Astrocyte (in vitro differentiated cells and primary cell): ENCODE data around the gene MAGI1. TPM values are rescaled to one million over a fixed set of nuclear protein-coding genes. Genes with fewer than 3 reads are reported as not detected.

Source experiments
- DNase-seq: peaks from one replicate; pipeline ENCODE4 v3.0.0-alpha.2; 2010; ENCODE audit warnings: low read depth
- FAIRE-seq: peaks from 2 replicates; lab custom pipeline; 2011; peaks lifted over from hg19 to GRCh38; lab: Jason Lieb, UNC
- H2AFZ ChIP-seq: 2 replicates; pipeline ENCODE4 v1.6.0; 2012; ENCODE audit warnings: low read depth, low read length, inconsistent platforms
- H3K27ac ChIP-seq: 2 replicates; pipeline ENCODE4 v1.5.1; 2011; ENCODE audit warnings: low read depth, low read length, inconsistent platforms
- H3K27me3 ChIP-seq: 2 replicates; pipeline ENCODE4 v1.6.0; 2011; ENCODE audit warnings: low read length, inconsistent platforms; ENCODE audit not compliant: insufficient read depth
- H3K36me3 ChIP-seq: 2 replicates; pipeline ENCODE4 v1.5.1; 2011; ENCODE audit warnings: low read length, inconsistent platforms; ENCODE audit not compliant: insufficient read depth
- H3K4me1 ChIP-seq: 2 replicates; pipeline ENCODE4 v1.5.1; 2011; ENCODE audit warnings: low read length, inconsistent platforms; ENCODE audit not compliant: insufficient read depth
- H3K4me2 ChIP-seq: 2 replicates; pipeline ENCODE4 v1.6.0; 2012; ENCODE audit warnings: low read length, inconsistent platforms
- H3K4me3 ChIP-seq: 2 replicates; pipeline ENCODE4 v1.5.1; 2011; ENCODE audit warnings: low read depth, mild to moderate bottlenecking, low read length, inconsistent platforms; ENCODE audit not compliant: insufficient read depth
- H3K79me2 ChIP-seq: 2 replicates; pipeline ENCODE4 v1.6.0; 2012; ENCODE audit warnings: mild to moderate bottlenecking, low read length, inconsistent platforms; ENCODE audit not compliant: insufficient read depth
- H3K9ac ChIP-seq: 2 replicates; pipeline ENCODE4 v1.6.0; 2012; ENCODE audit warnings: mild to moderate bottlenecking, low read length, inconsistent platforms
- H3K9me3 ChIP-seq: 2 replicates; pipeline ENCODE4 v1.5.1; 2012; ENCODE audit warnings: low read depth, mild to moderate bottlenecking, low read length, inconsistent platforms; ENCODE audit not compliant: insufficient read depth
- H4K20me1 ChIP-seq: 2 replicates; pipeline ENCODE4 v1.6.0; 2012; ENCODE audit warnings: low read length, inconsistent platforms; ENCODE audit not compliant: insufficient read depth
- H3K27ac Mint-ChIP-seq: one replicate; pipeline ENCODE4 v1.8.0; 2021; ENCODE audit warnings: mild to moderate bottlenecking, mixed read lengths; ENCODE audit not compliant: unreplicated experiment
- H3K27me3 Mint-ChIP-seq: one replicate; pipeline ENCODE4 v1.8.0; 2021; ENCODE audit warnings: low read depth, mixed read lengths; ENCODE audit not compliant: unreplicated experiment
- H3K36me3 Mint-ChIP-seq: one replicate; pipeline ENCODE4 v1.8.0; 2021; ENCODE audit warnings: low read depth, mixed read lengths; ENCODE audit not compliant: unreplicated experiment
- H3K4me1 Mint-ChIP-seq: one replicate; pipeline ENCODE4 v1.8.0; 2021; ENCODE audit warnings: low read depth, mixed read lengths; ENCODE audit not compliant: unreplicated experiment
- H3K4me3 Mint-ChIP-seq: one replicate; pipeline ENCODE4 v1.8.0; 2021; ENCODE audit warnings: mild to moderate bottlenecking, moderate library complexity, mixed read lengths; ENCODE audit not compliant: unreplicated experiment
- H3K9me3 Mint-ChIP-seq: one replicate; pipeline ENCODE4 v1.8.0; 2021; ENCODE audit warnings: mild to moderate bottlenecking, mixed read lengths; ENCODE audit not compliant: unreplicated experiment
- CTCF ChIP-seq: IDR thresholded peaks from 2 replicates; pipeline ENCODE4 v1.5.1; 2011; ENCODE audit warnings: low read depth, mild to moderate bottlenecking, inconsistent platforms, low read length, moderate library complexity; ENCODE audit not compliant: insufficient read depth
- EZH2 ChIP-seq: IDR thresholded peaks from 2 replicates; pipeline ENCODE4 v1.6.1; 2012; ENCODE audit warnings: mild to moderate bottlenecking, low read length, inconsistent platforms; ENCODE audit not compliant: insufficient read depth
- total RNA-seq: library from RNA; stranded (reverse); gene quantifications from 2 replicates; pipeline ENCODE4 v1.2.1, GENCODE V29; 2021

MAGI1 gene
- total RNA-seq, 1 donor from 2014 or later = 31.8 TPM

- DNase-seq (no peak), FAIRE-seq (no peak)
These were observed 22.9 kb downstream of the MAGI1 start for GRCh38 chr3:66015841-66016240.

DNA sequence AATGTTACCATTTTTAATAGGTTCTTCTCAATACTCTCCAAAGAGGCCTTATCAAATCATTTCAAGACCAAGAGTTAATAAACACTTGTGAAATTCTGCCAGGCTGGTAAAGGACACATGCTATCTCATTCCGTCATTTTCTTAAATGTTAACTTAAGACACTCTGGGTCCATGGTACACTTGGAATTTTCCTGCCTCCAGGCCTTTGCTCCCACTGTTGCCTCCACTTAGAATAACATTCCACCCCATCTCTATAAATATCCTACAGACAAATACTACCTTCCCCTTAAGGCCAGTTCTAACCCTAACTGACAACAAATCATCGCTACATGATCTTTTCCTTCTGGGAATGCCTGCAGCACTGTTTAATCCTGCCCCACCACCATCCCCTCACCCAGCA is 24.1 kb downstream of the MAGI1 start:
- Histone ChIP-seq H3K36me3 (no peaks in the 10 kb centered on the region), H4K20me1 (peaks cover 59% of the 10 kb centered on the region), H3K27ac (no peak overlapping the region), H3K4me1 (no peaks in the 10 kb centered on the region), H3K27me3 (no peaks in the 10 kb centered on the region), H3K4me2 (no peak overlapping the region), H3K4me3 (no peak overlapping the region), H2AFZ (no peak overlapping the region), H3K79me2 (peaks cover 51% of the 10 kb centered on the region), H3K9ac (no peak overlapping the region), H3K9me3 (no peaks in the 10 kb centered on the region)
- H3K9me3 Mint-ChIP-seq = no peaks in the 10 kb centered on the region
- H3K36me3 Mint-ChIP-seq = peaks cover 6% of the 10 kb centered on the region
- FAIRE-seq (no peak), DNase-seq (no peak)
- TF ChIP-seq EZH2 = no peak
- TF ChIP-seq CTCF = no peak
- no peaks in the 10 kb centered on the region for H3K27me3 Mint-ChIP-seq
- H3K4me3 Mint-ChIP-seq = no peak overlapping the region
- no peak overlapping the region for H3K27ac Mint-ChIP-seq
- peaks cover 2% of the 10 kb centered on the region for H3K4me1 Mint-ChIP-seq

More at GRCh38 chr3:66015841-66016240, 22.9 kb downstream of the MAGI1 start:
- Mint-ChIP-seq H3K4me3 (no peak overlapping the region), H3K9me3 (no peaks in the 10 kb centered on the region), H3K4me1 (peaks cover 2% of the 10 kb centered on the region), H3K36me3 (peaks cover 6% of the 10 kb centered on the region), H3K27me3 (no peaks in the 10 kb centered on the region), H3K27ac (no peak overlapping the region)
- no peak overlapping the region for H3K4me2 ChIP-seq
- no peak overlapping the region for H3K4me3 ChIP-seq
- TF ChIP-seq EZH2 (no peak), CTCF (no peak)
- no peaks in the 10 kb centered on the region for H3K36me3 ChIP-seq
- no peaks in the 10 kb centered on the region for H3K9me3 ChIP-seq
- no peak overlapping the region for H3K9ac ChIP-seq
- H2AFZ ChIP-seq = no peak overlapping the region
- H4K20me1 ChIP-seq = peaks cover 60% of the 10 kb centered on the region
- H3K27ac ChIP-seq = no peak overlapping the region
- no peaks in the 10 kb centered on the region for H3K27me3 ChIP-seq
- peaks cover 57% of the 10 kb centered on the region for H3K79me2 ChIP-seq
- H3K4me1 ChIP-seq = no peaks in the 10 kb centered on the region

GRCh38 chr3:66014056-66014455 is 24.7 kb downstream of the MAGI1 start:
- Histone ChIP-seq H3K9me3 (no peaks in the 10 kb centered on the region), H3K36me3 (no peaks in the 10 kb centered on the region), H3K4me1 (no peaks in the 10 kb centered on the region), H3K4me3 (no peak overlapping the region), H3K4me2 (no peak overlapping the region), H3K79me2 (peaks cover 52% of the 10 kb centered on the region), H3K27me3 (no peaks in the 10 kb centered on the region), H2AFZ (no peak overlapping the region), H4K20me1 (peaks cover 61% of the 10 kb centered on the region), H3K9ac (no peak overlapping the region), H3K27ac (no peak overlapping the region)
- FAIRE-seq (no peak), DNase-seq (no peak)
- no peaks in the 10 kb centered on the region for H3K27me3 Mint-ChIP-seq
- peaks cover 6% of the 10 kb centered on the region for H3K36me3 Mint-ChIP-seq
- H3K4me1 Mint-ChIP-seq = peaks cover 2% of the 10 kb centered on the region
- H3K4me3 Mint-ChIP-seq = no peak overlapping the region
- H3K27ac Mint-ChIP-seq = no peak overlapping the region
- no peak for TF ChIP-seq CTCF
- TF ChIP-seq EZH2 = no peak
- no peaks in the 10 kb centered on the region for H3K9me3 Mint-ChIP-seq
